Head of caudate nucleus (tissue), 42 donors: ENCODE data around the gene INTS11.

ENCODE experiments used
- DNase-seq, 42 donors: peaks; one replicate each; pipeline versions ENCODE4 v3.0.0 to v3.0.0-alpha.2; 2020 to 2021; ENCODE audit warnings: mixed read lengths in 7 of 42
- intact Hi-C: fragments of 100-400 bp; cut with DNase I; formaldehyde crosslinking; loops from one replicate; pipeline ENCODE4 v1.15.0; 2022

INTS11 gene

DNA sequence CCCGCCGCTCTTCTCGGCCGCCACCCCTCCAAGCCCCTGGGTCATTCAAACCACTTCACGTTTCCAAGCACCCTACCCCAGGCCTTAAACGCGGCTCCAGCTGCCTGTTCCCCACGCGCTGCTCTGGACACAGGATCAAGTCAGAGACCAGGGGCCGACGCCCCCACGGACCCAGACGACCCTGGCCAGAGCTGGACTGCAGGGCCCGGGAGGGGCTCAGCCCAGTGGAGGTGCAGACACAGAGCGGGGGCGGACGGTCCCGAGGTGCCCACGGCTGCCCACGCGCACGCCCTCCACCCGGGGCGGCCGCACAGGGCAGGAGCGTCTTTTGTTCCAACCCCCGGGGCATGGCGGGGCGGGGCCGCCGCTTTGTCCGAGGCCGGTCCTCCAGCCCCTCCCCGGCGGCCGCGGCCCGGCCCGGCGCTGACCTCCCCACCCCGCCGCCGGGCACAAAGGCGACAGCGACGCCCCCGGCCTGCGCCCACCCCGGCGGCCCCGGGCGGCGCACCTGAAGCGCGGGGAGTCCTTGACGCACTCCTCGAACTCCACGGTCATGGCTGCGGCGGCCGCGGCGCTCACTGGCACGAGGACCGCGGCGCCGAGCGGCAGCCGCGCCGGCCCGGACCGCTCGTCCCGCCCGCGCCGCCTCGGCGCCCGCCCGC is 17.1 kb downstream of the INTS11 start:
- peak in 14 of 42 donors; percentile 26 to 68 (median 50) for DNase-seq
- intact Hi-C loops: no loop called here

DNA sequence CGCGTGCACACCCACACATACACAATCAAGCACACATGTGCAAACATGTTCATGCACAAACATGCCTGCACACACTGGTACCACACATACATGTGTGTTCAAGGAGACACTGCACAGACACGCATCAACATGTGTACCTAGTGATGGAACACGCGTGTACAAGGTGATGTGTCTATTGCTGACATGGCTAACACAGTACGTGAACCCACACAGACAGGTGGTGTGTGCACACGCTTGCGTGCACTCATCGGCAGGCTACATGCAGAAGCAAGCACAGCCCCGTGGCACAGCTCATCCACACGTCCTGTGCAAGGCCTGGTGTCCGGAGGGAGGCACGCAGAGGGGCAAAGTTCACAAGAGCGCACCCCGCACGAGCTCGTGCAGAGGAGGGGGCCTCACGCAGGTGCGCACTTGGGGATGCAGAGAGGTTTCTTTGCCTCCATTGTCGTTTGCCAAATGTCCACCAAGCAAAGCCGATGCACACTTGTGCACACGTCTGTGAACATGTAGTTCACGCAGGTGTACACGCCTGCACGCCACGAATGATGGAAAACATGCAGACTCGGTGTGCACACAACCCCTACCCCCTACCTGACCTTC is 17.7 kb downstream of the INTS11 start:
- intact Hi-C loops: no loop called here
- DNase-seq: peak in 16 of 42 donors; percentile 28 to 60 (median 48)

GRCh38 chr1:1306070-1306660 is 18.3 kb downstream of the INTS11 start:
- intact Hi-C loops: no loop called here
- peak in 4 of 42 donors; percentile 33 to 48 (median 40) for DNase-seq

GRCh38 chr1:1305300-1306069 is 19.0 kb downstream of the INTS11 start:
- DNase-seq: peak in 35 of 42 donors; percentile 33 to 85 (median 63)
- intact Hi-C loops: no loop called here

DNA sequence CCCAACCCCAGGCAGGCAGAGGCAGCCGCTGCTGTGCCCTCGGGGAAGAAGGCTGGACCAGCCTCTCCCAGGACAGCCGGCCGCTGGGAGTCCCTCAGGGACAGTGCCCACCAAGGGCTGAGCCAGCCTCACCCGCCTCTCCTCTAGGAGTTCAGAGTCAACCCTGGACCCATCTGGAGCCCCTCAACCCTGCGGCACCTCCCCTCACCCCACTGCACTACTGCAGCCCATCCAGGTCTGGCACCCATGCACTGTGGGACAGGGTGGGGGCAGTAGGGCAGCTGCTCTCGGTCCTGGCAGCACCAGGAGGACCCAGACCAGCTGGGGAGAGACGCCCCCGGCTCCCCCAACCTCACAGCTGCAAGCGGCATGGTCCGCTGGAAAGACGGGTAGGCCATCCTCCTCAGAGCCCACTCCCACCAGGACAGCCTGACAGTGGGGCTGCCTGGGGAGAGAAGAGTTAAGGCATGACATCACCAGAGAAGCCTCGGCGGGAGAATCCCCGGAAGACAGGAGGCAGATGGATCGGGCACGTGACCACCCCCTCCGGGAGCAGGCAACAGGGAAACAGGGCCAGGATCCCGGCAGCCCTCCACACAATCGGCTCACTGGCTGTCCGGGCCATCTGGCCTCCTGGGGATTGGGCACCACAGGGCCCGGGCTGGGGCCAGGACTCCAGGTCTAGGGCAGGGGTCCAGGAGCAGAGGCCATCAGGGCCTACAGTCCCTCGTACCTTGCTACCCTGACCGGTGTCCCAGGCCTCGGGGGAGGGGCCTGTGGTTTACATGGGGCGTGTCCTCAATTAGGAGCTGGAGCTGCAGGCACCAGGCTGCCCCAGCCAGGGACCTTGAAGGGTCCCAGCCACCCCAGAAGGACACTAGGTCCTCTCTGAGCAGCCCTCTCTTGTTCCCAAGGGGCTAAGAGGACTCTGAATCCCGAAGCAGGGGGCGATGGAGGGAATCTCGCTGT is 19.8 kb downstream of the INTS11 start:
- intact Hi-C loops: no loop called here
- DNase-seq: peak; percentile 93 to 99 (median 97)

- intact Hi-C loops: no loop called here
Measured at GRCh38 chr1:1303736-1304135, 20.7 kb downstream of the INTS11 start.

DNA sequence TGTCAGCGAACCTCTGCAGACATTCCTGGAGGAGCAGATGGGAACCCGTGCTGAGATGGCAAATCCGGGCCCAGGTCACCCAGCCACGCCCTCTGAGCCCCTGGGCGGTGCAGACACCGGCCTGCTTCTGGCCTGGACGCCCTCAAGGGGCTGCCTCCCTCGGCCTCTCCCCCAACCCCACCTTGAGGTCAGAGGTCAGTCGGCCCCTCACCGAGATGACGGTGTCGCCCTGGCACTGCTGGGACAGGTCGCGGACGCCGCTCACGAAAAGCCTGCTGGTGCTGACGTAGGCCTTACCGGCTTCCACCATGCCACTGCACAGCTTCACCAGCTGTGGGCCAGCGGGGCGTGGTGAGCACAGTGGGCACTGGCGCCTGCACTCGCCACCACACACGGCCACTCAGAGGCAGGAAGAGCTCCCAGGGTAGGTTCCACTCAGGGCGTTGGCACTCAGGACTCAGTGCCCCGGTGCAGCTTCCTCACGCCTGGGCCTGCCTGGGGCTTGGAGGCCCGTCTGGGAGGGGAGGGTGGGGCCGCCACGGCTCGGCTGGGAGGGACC is 21.4 kb downstream of the INTS11 start:
- DNase-seq: peak in 1 of 42 donors; percentile 43
- intact Hi-C loops: no loop called here

More at GRCh38 chr1:1303736-1304135, 20.7 kb downstream of the INTS11 start:
- DNase-seq: no peak

GRCh38 chr1:1302006-1302430 is 22.4 kb downstream of the INTS11 start:
- DNase-seq: no peak
- intact Hi-C loops: no loop called here

GRCh38 chr1:1300352-1300739 is 24.1 kb downstream of the INTS11 start:
- intact Hi-C loops: no loop called here
- no peak for DNase-seq

DNA sequence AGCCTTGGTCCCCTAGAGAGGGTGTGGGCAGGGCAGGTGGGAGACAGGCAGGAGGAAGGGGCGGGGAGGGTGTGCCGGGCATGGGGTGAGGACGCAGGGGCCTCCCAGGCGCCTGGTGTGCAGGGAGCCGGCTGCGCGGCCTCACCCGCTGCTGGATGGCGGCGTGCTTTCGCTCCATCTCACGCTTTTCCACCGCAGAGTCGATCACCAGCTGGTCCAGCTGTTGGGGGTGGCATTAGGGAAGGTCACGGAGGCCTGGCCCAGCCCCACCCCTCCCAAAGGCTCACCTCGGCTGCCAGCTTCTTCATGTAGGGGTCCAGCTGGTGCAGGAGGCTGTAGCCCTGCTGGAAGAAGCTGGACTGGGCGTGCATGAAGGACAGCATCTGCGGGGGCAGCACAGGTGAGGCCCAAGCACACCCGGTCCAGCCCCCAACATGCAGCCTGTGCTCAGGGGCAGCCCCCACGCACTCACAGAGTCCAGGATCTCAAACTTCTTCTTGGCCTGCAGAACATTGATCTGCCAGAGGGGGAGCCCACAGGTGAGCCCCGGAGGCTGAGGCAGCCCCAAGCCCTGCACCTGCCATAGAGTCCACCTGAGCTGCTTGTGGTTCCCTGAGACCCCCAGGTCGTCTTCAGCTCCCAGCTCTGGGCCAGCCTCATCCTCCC is 24.6 kb downstream of the INTS11 start:
- intact Hi-C loops: no loop called here

GRCh38 chr1:1298861-1299685 is 25.4 kb downstream of the INTS11 start:
- DNase-seq: peak; percentile 87 to 99 (median 96)
- intact Hi-C loops: no loop called here

More for the DNA sequence above, 24.6 kb downstream of the INTS11 start:
- peak in 1 of 42 donors; percentile 45 for DNase-seq

DNA sequence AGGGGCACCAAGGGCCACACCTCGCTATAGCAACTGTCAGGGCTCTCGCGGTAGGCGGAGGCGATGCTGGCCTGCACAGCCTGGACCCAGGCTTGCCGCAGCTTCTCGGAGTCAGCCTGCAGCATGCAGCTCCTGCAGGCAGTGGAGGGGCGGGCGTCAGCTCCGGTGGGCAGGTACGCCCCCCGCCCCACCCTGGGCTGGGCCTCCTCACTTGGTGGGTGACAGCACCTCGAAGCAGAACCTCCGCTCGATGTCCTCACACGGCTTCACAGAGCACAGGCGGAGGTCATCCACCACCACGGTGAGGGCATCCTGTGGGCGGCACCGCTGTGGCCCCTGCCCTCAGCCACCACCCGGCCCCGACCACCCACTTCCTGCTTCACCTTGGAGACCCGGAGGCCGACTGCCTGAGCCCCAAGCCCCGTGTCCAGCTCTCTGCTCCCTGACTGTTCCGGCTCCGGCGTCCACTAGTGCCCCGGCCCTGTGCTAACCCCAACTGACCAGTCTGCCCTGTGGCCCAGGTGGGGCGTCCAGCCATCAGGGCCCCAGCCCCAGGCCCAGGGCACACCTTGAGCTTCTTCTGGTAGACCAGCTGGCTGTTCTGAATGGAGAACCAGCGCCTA is 26.5 kb downstream of the INTS11 start:
- intact Hi-C loops: no loop called here
- DNase-seq: no peak

- intact Hi-C loops: no loop called here
- DNase-seq: no peak
Measured at GRCh38 chr1:1296070-1297061, 28.1 kb downstream of the INTS11 start.

DNA sequence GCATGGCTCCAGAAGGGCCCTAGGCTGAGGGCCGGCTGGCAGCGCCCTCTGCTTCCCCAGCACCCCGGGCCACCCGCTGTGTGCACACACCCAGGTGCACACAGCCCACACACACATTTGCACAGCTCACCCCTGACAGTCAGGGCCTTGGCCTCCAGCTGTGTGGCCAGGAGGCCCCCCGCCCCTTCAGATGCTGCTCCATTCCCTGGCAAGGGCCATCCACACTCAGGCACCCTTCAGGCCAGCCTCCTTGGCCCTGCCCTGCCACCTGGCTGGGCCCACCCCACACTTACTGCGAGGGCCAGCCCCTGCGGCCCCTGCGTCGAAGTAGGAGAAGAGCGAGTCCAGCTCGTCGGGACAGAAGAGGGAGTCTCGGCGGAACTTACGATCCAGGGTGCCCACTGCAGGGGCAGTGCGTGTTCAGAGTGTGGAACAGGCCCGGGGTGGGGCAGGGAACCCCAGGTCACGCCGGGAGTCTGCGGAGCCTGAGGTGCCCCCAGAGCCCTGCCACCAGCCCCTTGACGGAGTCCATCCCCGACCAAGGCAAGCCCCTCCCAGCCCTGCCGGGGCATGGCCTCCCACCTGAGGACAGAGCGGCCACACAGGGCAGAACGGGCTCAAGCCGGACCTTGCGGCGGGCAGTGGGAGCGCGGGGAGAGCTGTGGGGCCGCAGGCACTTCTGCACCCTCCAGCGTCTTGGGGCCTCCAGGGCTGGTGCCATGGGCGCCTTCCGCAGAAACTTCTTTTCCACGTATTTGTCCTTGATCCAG is 29.1 kb downstream of the INTS11 start:
- no peak for DNase-seq
- intact Hi-C loops: no loop called here
